HG03565 (cell line): Measurements from ENCODE around the gene ZSWIM3.
A peak's percentile ranks its signal among the peaks of the same experiment; 100 is the strongest.

ENCODE experiments used
- ATAC-seq: cut with Tn5 transposase; IDR thresholded peaks from one replicate; pipeline ENCODE4 v1.9.1; 2021; ENCODE audit warnings: mild to moderate bottlenecking, moderate library complexity; ENCODE audit not compliant: unreplicated experiment

Gene ZSWIM3

GRCh38 chr20:45832619-45833018, 24.8 kb upstream of the ZSWIM3 start:
- ATAC-seq: no peak

DNA sequence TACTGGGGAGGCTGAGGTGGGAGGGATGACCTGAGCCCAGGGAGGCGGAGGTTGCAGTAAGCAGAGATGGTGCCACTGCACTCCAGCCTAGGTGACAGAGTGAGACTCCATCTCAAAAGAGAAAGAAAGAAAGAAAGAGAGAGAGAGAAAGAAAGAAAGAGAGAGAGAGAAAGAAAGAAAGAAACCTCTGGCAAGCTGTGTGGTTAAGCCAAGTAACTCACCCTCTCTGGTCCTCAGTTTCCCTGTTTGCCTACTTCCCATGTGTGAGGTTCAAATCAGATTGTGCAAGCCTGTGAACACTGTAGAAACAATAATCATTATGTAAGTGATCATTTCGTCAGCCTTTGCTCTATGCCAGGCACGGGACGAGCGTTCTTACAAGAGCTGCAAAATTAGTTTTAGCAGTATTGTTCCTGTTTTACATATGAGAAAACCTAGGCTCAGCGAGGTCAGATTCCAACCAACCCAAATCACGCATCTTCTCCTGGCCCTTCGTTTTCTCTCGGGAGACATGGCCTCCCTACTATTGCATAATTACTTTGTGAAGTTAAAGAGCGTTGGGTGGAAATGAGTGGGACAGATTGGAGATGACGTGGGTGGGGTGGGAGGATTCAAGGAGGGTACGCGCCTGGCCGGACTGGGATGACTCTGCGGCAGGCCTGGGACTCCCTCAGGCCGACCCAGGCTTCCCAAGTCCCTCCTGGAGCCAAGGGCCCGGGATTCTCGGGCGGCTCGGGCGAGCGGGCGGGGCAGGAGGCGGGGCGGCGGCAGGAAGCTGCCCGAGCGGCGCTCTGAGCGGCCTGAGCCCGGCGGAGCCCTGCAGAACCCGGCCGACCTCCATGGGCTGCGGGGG, 24.2 kb upstream of the ZSWIM3 start, which contains the start of gene SNX21:
Gene SNX21, plus strand, starts transcription at position 770 of the 853 bp plus-strand sequence. CDS start 121 bp downstream, outside the sequence.
- no peak for ATAC-seq

- no peak for ATAC-seq
Measured at GRCh38 chr20:45833883-45834796, 23.3 kb upstream of the ZSWIM3 start.

- ATAC-seq: no peak
Measured at GRCh38 chr20:45834797-45835161, 22.6 kb upstream of the ZSWIM3 start.

GRCh38 chr20:45835329-45835765, 22.1 kb upstream of the ZSWIM3 start:
- ATAC-seq: no peak

- ATAC-seq: no peak
Measured at GRCh38 chr20:45835825-45836224, 21.6 kb upstream of the ZSWIM3 start.

DNA sequence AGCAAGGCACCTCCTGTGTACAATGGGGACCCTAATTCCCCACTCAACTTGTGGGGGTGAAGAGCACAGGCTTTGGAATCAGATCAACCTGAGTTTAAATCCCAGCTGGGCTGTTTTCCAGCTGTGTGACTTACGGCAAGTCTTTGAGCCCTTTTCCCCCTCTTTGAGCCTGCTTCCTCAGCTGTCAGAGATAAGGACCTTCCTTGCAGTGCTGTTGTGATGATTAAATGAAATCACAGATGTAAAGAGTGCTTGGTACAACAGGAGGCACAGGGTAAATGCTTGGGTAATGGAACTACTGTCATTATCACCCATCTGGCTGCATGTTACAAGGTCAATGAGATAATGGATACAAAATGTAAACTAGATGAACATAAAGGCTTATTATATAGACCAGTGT, 20.6 kb upstream of the ZSWIM3 start:
- no peak for ATAC-seq

DNA sequence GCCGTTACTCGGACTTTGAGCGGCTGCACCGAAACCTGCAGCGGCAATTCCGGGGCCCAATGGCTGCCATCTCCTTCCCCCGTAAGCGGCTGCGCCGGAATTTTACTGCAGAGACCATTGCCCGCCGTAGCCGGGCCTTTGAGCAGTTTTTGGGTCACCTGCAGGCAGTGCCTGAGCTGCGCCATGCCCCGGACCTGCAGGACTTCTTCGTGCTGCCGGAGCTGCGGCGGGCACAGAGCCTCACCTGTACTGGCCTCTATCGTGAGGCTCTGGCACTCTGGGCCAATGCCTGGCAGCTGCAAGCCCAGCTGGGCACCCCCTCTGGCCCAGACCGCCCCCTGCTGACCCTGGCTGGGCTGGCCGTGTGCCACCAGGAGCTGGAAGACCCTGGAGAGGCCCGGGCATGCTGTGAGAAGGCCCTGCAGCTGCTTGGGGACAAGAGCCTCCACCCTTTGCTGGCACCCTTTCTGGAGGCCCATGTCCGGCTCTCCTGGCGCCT, 16.7 kb upstream of the ZSWIM3 start:
- ATAC-seq: no peak

DNA sequence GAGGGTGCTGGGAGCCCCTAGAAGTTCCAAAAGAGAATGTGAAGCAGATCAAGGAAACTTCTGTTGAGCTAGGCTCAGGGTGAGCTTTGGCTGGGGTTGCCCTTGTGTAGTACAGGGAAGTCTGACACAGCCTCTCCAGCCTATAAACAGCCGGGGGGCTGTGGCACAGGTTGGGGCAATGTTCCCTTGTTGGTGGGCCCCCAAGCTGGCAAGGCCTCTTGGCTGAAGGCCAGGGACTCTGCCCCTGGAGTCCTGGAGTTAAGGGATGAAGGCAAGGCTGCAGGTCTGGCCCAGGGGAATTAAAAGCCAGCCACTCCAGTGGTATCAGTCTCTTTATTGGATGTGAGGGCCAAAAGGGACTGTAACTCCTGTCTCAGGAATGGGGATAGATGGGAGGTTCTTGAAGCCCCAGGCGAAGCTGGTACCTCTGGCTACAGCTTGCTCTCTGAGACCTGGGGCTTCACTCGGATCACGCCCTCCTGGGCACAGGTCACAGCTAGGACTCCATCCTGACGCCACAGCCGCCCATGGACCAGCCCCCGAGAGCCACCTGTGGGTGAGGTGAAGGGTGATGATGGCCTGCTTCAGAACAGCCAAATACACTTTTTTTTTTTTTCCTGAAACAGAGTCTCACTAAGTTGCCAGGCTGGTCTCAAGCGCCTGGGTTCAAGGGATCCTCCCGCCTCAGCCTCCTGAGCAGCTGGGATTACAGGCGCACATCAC, 15.8 kb upstream of the ZSWIM3 start:
- no peak for ATAC-seq

DNA sequence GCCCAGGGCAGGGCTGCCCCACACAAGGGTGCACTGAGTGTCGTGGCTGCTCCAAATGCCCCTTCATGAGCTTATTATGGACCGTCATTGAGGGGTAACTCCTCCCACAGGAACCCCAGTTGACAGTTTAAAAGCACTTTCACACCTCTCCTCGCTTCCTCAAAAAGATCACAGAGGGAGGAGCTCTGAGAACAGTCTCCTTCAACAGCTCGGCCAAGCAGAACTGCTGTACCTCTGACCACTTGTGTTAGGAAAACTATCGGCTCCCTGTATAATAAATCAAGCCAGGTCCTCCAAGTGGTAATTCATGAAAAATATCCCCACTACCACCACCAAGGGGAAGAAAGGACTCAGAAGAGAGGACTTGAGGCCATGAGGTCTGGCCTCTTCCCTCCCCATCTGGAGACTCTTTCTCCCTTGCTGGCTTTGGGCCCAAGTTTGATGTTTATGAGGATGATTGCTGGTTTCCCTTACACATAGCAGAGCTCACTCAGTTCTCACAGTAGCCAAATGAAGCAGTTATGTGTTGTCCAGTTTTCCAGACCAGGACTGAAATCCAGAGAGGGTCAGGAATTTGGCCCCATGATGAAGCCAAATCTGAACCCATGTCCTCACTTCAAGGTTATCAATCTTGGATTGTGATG, 15.1 kb upstream of the ZSWIM3 start:
- no peak for ATAC-seq

- ATAC-seq: no peak
Measured at GRCh38 chr20:45843506-45843905, 13.9 kb upstream of the ZSWIM3 start.

DNA sequence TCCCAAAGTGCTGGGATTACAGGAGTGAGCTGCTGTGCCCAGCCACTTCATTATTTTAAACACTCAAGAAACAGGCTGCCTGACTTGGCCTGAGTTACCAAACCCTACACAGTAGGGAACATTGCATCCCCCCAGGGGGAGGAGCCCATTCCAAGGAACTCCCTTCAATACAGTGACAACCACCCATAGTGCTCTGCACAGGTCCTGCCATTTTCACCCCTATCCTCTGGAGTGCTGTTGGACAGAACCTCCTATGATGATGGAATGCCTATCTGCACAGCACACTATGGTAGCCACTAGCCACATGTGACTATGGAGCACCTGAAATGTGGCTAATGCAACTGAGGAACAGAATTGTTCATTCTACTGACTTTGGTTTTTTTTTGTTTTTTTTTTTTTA, 12.0 kb upstream of the ZSWIM3 start:
- no peak for ATAC-seq

GRCh38 chr20:45848421-45848820, 9.0 kb upstream of the ZSWIM3 start:
- no peak for ATAC-seq

GRCh38 chr20:45848969-45849582, 8.3 kb upstream of the ZSWIM3 start:
- ATAC-seq: no peak

DNA sequence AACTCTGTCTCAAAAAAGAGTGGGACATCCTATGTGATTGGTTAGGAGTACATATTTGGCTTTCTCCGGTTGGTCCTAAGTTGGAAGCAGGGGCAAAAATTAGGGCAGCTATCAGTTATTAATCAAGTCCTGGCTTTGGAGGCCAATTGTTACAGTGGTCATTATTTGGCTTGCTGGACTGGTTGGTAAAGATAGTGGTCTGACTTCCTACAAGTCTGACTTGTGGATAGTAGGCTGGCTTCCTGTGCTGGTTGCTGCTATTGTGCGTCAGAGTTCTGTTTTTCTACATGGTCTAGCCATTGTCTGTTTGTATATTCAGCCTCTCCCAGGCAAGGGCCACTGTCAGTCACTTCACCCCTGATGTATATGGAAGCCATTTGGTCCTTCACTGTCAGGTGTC, 7.2 kb upstream of the ZSWIM3 start:
- ATAC-seq: no peak

GRCh38 chr20:45850926-45851325, 6.5 kb upstream of the ZSWIM3 start:
- no peak for ATAC-seq

GRCh38 chr20:45851501-45851900, 5.9 kb upstream of the ZSWIM3 start:
- no peak for ATAC-seq

DNA sequence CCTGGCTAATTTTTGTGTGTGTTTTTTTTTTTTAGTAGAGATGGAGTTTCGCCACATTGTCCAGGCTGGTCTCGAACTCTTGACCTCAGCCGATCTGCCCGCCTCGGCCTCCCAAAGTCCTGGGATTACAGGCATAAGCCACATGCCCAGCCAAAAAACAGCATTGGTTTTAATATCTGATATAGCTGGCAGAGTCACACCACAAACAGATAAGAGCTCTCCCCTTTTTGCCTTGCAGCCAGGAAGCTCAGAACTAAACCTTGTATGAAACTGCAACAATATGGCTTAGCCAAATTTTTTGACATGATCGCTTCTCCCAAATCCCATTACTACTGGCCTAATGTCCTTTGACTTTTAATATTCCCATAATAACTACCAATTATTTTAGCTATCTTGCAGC, 5.1 kb upstream of the ZSWIM3 start:
- no peak for ATAC-seq

DNA sequence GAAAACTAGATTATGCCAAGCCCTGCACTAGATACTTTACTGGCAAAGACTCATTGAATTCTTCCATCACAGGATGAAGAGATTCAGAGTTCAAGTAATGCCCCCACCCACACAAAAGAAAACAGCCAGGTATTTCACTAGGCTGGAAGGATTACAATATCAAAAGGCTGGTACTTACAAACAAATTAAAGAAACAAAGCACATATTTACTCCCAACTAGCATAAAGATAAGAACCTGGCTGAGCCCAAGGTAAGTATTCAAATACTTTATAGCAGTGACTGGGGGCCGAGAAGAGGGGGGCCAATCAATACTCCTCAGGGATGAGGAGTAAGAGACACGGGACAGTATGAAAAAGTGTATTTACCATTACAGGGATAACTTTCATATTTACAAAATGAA, 3.9 kb upstream of the ZSWIM3 start:
- no peak for ATAC-seq

DNA sequence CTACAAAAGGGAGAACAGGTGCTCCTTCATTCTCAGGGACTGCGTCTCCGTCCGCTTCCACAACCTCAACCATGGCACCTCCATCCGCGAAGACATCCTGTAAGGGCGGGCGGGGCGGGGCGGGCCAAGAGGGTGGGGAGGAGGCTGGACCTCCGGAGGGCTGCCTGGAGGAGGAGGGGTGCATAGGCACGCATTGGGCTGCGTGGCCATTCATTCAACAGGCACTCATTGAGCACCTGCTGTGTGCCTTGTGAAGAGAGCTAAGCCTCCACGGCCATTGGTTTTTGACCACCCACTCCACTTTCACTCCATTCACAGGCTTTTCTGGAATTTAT, 435 bp downstream of the ZSWIM3 start:
- ATAC-seq: peak; percentile 17
